ENCODE measurements around the gene THOC5.
A peak's percentile ranks its signal among the peaks of the same experiment; 100 is the strongest.

THOC5 gene

GRCh38 chr22:29470159-29470855 is 83.2 kb downstream of the THOC5 start:
- DNase-seq: peak; percentile 20

GRCh38 chr22:29469755-29470154 is 83.8 kb downstream of the THOC5 start:
- no peak for DNase-seq

- DNase-seq: no peak
Measured at GRCh38 chr22:29464581-29464980, 89.0 kb downstream of the THOC5 start.

GRCh38 chr22:29463629-29464028 is 89.9 kb downstream of the THOC5 start:
- DNase-seq: no peak

- DNase-seq: no peak
Measured at GRCh38 chr22:29461263-29461662, 92.3 kb downstream of the THOC5 start.

- DNase-seq: no peak
Measured at GRCh38 chr22:29459773-29460172, 93.8 kb downstream of the THOC5 start.

GRCh38 chr22:29458551-29458950 is 95.0 kb downstream of the THOC5 start:
- no peak for DNase-seq

- peak; percentile 12 for DNase-seq
Measured at GRCh38 chr22:29457730-29458129, 95.8 kb downstream of the THOC5 start.

GRCh38 chr22:29456211-29456671 is 97.3 kb downstream of the THOC5 start:
- no peak for DNase-seq

Data from NCI-H774 (cell line).